Osteoblast (primary cell): ENCODE data around the gene STX10. TPM values are rescaled to one million over a fixed set of nuclear protein-coding genes. Genes with fewer than 3 reads are reported as not detected.

Experiments
- DNase-seq: peaks from one replicate; pipeline ENCODE4 v3.0.0; 2011; ENCODE audit warnings: low spot score, mixed read lengths; ENCODE audit not compliant: insufficient read length; ENCODE audit errors: missing footprints
- H2AFZ ChIP-seq: 2 replicates; pipeline ENCODE4 v1.6.0; 2011; ENCODE audit warnings: mild to moderate bottlenecking, low read length
- H3K27ac ChIP-seq: 2 replicates; pipeline ENCODE4 v1.5.1; 2011; ENCODE audit warnings: mild to moderate bottlenecking, low read depth, low read length, moderate library complexity
- H3K27me3 ChIP-seq: 2 replicates; pipeline ENCODE4 v1.6.0; 2012; ENCODE audit warnings: mild to moderate bottlenecking, control low read depth, inconsistent platforms, low read length, moderate library complexity; ENCODE audit not compliant: insufficient read depth
- H3K36me3 ChIP-seq: 2 replicates; pipeline ENCODE4 v1.5.1; 2011; ENCODE audit warnings: mild to moderate bottlenecking, low read length, control low read depth, moderate library complexity; ENCODE audit not compliant: insufficient read depth
- H3K4me1 ChIP-seq: 2 replicates; pipeline ENCODE4 v1.5.1; 2011; ENCODE audit warnings: mild to moderate bottlenecking, low read length, control low read depth, moderate library complexity; ENCODE audit not compliant: insufficient read depth
- H3K4me2 ChIP-seq: 2 replicates; pipeline ENCODE4 v1.6.0; 2011; ENCODE audit warnings: mild to moderate bottlenecking, low read length; ENCODE audit not compliant: insufficient read depth
- H3K4me3 ChIP-seq: fragments of 200-600 bp; sonication (generic); 3 replicates; pipeline ENCODE4 v1.5.1; 2012; ENCODE audit warnings: mild to moderate bottlenecking, low read length, inconsistent platforms; ENCODE audit not compliant: insufficient read depth
- H3K79me2 ChIP-seq: 2 replicates; pipeline ENCODE4 v1.6.0; 2012; ENCODE audit warnings: mild to moderate bottlenecking, low read length, control low read depth, inconsistent platforms; ENCODE audit not compliant: insufficient read depth
- H3K9me3 ChIP-seq: 2 replicates; pipeline ENCODE4 v1.5.1; 2011; ENCODE audit warnings: low read depth, low read length, control low read depth
- H4K20me1 ChIP-seq: 2 replicates; pipeline ENCODE4 v1.6.0; 2012; ENCODE audit warnings: mild to moderate bottlenecking, low read length, control low read depth; ENCODE audit not compliant: insufficient read depth
- total RNA-seq: library from RNA; depleted of rRNA; stranded (reverse); fragments of >200 nt; gene quantifications from 2 replicates; pipeline ENCODE4 v1.2.3, GENCODE V29; 2012
- TF ChIP-seq, protein P1 (sequence below): IDR thresholded peaks from 2 replicates; pipeline ENCODE4 v1.5.1; 2011; ENCODE audit warnings: mild to moderate bottlenecking, low read depth, low read length, moderate library complexity; ENCODE audit errors: extremely low read depth

STX10 gene
- total RNA-seq, 1 donor: 81.1 TPM

DNA sequence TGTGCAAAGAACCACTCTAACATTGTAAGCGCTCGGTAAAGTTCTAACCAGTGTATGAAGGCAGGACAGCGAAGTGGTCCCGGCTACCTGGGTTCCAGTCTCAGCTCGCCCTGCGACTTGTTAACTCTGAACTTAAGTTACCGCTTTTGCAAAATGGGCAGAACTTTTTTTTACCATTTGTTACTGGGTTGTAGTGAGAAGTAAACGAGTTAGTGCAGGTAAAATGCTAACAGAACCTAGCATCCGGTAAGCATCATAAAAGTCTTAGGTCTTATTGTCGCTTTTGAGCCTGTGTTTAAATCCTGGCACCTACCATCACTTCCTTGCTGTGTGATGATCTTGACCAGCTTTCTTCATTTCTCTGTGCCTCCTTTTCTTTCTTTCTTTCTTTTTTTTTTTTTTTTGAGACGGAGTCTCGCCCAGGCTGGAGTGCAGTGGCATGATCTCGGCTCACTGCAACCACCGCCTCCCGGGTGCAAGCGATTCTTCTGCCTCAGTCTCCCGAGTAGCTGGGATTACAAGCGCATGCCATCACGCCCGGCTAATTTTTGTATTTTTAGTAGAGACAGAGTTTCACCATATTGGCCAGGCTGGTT lies 32.9 kb downstream of the STX10 start:
- Histone ChIP-seq H2AFZ (peak overlapping the region; percentile 85), H3K27ac (peak overlapping the region; percentile 91), H3K4me1 (peaks cover 51% of the 10 kb centered on the region), H3K4me2 (peak overlapping the region; percentile 84), H3K4me3 (peak overlapping the region; percentile 99), H4K20me1 (peaks cover 28% of the 10 kb centered on the region), H3K79me2 (peaks cover 57% of the 10 kb centered on the region), H3K27me3 (no peaks in the 10 kb centered on the region), H3K36me3 (peaks cover 23% of the 10 kb centered on the region), H3K9me3 (no peaks in the 10 kb centered on the region)
- TF ChIP-seq, protein P1, sequence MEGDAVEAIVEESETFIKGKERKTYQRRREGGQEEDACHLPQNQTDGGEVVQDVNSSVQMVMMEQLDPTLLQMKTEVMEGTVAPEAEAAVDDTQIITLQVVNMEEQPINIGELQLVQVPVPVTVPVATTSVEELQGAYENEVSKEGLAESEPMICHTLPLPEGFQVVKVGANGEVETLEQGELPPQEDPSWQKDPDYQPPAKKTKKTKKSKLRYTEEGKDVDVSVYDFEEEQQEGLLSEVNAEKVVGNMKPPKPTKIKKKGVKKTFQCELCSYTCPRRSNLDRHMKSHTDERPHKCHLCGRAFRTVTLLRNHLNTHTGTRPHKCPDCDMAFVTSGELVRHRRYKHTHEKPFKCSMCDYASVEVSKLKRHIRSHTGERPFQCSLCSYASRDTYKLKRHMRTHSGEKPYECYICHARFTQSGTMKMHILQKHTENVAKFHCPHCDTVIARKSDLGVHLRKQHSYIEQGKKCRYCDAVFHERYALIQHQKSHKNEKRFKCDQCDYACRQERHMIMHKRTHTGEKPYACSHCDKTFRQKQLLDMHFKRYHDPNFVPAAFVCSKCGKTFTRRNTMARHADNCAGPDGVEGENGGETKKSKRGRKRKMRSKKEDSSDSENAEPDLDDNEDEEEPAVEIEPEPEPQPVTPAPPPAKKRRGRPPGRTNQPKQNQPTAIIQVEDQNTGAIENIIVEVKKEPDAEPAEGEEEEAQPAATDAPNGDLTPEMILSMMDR: no peak
- DNase-seq: no peak

DNA sequence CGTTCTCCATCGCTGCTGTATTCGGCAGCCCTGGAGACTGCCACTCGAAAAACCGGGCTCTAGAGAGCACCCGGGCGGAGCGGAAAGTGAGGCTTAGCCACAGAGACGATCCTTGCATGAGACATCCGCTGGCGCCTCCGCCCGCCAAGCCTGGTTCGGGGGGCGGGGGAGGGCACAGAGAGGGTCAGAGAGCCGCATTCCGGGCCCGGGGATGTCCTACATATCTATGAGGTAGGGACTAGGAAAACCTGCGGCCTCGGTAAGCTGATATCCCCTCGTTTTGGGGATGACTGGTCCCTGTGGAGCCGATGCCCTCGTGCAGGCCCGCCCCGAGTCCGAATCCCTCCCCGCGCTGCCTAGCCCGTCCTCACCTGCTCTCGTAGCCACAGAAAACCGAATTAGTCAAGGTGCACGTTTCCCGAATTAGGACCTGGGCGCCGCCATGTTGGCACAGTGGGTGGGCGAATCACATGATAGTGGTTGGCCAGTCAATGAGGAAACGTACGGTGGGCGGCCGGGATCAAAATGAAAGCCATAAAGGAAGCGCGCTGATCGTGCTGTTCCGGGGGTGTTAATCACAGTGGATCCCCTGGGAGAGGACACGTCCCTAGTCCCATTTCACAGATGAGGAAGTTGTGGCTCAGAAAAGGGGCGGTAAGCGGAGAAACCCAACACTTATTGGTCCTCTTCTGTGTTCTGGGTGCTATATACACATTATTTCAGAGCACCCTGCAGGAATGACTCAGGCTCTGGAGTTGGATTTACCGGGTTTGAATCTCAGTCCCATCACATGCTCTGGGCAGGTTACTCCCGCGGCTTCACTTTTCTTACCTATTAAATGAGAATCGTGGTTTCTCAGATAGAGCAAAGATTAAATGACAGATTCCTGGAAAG lies 33.6 kb downstream of the STX10 start, which contains the start of gene TRMT1:
Gene TRMT1, minus strand, starts transcription at position 459 of the 894 bp plus-strand sequence. Its CDS starts 341 bp downstream, at position 118.
- peaks cover 21% of the 10 kb centered on the region for H4K20me1 ChIP-seq
- H3K27me3 ChIP-seq: no peaks in the 10 kb centered on the region
- peak; percentile 99 for DNase-seq
- H3K9me3 ChIP-seq: no peaks in the 10 kb centered on the region
- H3K4me3 ChIP-seq: peak within 1 kb of the TSS; percentile 99
- peak within 1 kb of the TSS; percentile 91 for H3K27ac ChIP-seq
- peaks cover 44% of the 10 kb centered on the region for H3K4me1 ChIP-seq
- peak within 1 kb of the TSS; percentile 85 for H2AFZ ChIP-seq
- TF ChIP-seq, protein P1: no peak
- H3K4me2 ChIP-seq: peak within 1 kb of the TSS; percentile 84
- H3K36me3 ChIP-seq: peaks cover 20% of the 10 kb centered on the region
- H3K79me2 ChIP-seq: peaks cover 50% of the 10 kb centered on the region

DNA sequence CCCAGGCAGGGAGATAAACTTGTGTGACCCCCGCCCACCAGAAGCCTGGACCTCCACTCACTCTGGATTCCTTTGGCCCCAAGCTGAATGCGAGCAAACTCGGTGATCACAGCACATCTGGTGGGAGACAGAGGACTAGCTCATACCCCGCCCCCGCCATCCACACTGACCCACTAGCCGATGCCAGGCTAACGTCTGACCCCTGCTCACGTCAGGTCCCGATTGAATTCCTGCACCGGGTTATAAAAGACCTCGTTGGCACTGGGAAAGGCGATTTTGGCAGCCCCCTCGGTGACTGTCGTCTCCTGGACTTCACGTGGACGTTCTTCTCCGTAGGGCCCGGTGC lies 34.3 kb downstream of the STX10 start:
- Histone ChIP-seq H3K27me3 (no peaks in the 10 kb centered on the region), H3K9me3 (no peaks in the 10 kb centered on the region), H3K4me1 (peaks cover 37% of the 10 kb centered on the region), H4K20me1 (peaks cover 15% of the 10 kb centered on the region), H3K36me3 (peaks cover 20% of the 10 kb centered on the region), H3K4me2 (peak overlapping the region; percentile 84), H3K79me2 (peaks cover 43% of the 10 kb centered on the region), H2AFZ (peak overlapping the region; percentile 74), H3K27ac (peak overlapping the region; percentile 91), H3K4me3 (peak overlapping the region; percentile 99)
- no peak for DNase-seq
- TF ChIP-seq, protein P1: no peak

DNA sequence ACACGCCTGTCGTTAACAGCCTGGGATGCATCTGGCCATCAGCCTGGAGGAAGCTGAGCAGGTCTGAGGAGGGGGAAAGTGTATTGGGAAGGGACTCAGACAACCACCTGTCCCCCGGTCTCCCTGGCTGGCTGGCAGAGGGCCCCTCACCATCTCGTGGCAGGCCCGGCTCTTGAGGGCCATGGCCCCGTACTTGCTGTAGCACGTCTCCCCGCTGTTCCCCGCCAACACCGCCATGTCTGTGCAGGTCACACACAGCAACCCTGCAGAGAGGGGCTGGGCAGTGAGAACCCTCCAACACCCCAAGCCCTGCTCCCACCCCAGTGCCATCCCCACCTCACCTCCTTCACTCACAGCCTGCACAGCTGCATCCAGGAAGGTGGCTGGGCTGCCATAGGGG lies 37.6 kb downstream of the STX10 start:
- TF ChIP-seq, protein P1: no peak

More for the DNA sequence above, 37.6 kb downstream of the STX10 start:
- Histone ChIP-seq H3K27me3 (no peaks in the 10 kb centered on the region), H3K9me3 (no peaks in the 10 kb centered on the region), H3K79me2 (peaks cover 16% of the 10 kb centered on the region), H3K4me2 (no peak overlapping the region), H4K20me1 (no peaks in the 10 kb centered on the region), H3K4me1 (peaks cover 18% of the 10 kb centered on the region), H3K4me3 (no peak overlapping the region), H3K36me3 (peaks cover 26% of the 10 kb centered on the region), H2AFZ (no peak overlapping the region), H3K27ac (no peak overlapping the region)
- peak; percentile 73 for DNase-seq
